ENCODE results near the gene PFKL. TPM values are rescaled to one million over a fixed set of nuclear protein-coding genes. Genes with fewer than 3 reads are reported as not detected.

The PFKL gene
- polyA plus RNA-seq, 1 donor (not counting 4 experiments of a cell fraction or from before 2014, with no cell fraction given) = 46.6 TPM

DNA sequence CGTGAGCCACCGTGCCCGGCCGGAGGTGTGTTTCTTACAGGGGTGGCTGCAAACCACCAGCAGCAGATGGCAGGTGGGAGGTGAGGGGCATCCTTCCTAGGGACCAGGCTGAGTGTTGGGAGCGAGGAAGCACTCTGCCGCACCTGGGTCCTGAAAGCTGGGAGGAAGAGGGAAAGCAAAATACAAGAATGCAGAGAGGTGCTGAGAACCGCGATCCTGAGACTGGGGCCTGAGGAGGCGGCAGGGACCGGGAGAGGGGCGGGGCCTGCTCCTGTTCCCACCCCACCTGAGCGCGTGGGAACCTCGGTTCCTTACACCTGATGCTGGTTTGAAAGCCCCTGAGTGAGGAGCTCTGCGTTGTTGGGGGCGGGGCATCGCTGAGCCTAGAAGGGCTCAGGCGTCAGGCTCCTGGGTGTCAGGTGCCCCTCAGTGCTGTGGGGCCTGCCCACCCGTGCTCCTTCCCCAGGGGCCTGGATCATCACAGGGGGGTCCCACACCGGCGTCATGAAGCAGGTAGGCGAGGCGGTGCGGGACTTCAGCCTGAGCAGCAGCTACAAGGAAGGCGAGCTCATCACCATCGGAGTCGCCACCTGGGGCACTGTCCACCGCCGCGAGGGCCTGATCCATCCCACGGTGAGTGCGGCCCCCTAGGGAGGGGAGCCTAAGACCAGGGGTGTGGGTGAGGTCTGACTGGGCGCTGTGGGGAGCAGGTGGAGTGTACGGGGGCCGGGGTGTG lies 69.0 kb downstream of the PFKL start:
- Histone ChIP-seq H3K36me3 (ENCODE audit: control insufficient read depth in 2 of 2, extremely low read depth in 1 of 2, insufficient read depth in 2 of 2, low read length in 2 of 2) (no peaks in the 10 kb centered on the region), H3K4me2 (ENCODE audit: control insufficient read depth, extremely low read depth, insufficient read depth, low read depth, low read length) (no peak overlapping the region), H3K9me1 (ENCODE audit: control insufficient read depth, extremely low read depth, insufficient read depth, low read length) (no peaks in the 10 kb centered on the region), H3K27me3 (ENCODE audit: control insufficient read depth, extremely low read depth, insufficient read depth, low read length) (peaks cover 17% of the 10 kb centered on the region), H3K4me1 (ENCODE audit: control insufficient read depth, extremely low read depth, insufficient read depth, low read length) (no peaks in the 10 kb centered on the region), H3K79me2 (ENCODE audit: control insufficient read depth, insufficient read depth, low read length) (no peaks in the 10 kb centered on the region), H2AFZ (ENCODE audit: control insufficient read depth, low read length) (no peak overlapping the region), H3K27ac (ENCODE audit: control insufficient read depth, insufficient read depth, low read length) (no peak overlapping the region), H3K9ac (ENCODE audit: control insufficient read depth, extremely low read depth, insufficient read depth, low read length) (no peak overlapping the region), H3K9me3 (ENCODE audit: control insufficient read depth, low read depth, low read length) (no peaks in the 10 kb centered on the region), H3K4me3 (ENCODE audit: control insufficient read depth in 2 of 3, extremely low read depth in 1 of 3, insufficient read depth in 2 of 3, low read depth in 1 of 3, low read length in 3 of 3) (no peak overlapping the region), H4K20me1 (ENCODE audit: control insufficient read depth, extremely low read depth, insufficient read depth, low read length) (no peaks in the 10 kb centered on the region)
- no peak for TF ChIP-seq EZH2 (IDR thresholded peaks at IDR 0.05; ENCODE audit: low read length)
- TF ChIP-seq, protein P1, sequence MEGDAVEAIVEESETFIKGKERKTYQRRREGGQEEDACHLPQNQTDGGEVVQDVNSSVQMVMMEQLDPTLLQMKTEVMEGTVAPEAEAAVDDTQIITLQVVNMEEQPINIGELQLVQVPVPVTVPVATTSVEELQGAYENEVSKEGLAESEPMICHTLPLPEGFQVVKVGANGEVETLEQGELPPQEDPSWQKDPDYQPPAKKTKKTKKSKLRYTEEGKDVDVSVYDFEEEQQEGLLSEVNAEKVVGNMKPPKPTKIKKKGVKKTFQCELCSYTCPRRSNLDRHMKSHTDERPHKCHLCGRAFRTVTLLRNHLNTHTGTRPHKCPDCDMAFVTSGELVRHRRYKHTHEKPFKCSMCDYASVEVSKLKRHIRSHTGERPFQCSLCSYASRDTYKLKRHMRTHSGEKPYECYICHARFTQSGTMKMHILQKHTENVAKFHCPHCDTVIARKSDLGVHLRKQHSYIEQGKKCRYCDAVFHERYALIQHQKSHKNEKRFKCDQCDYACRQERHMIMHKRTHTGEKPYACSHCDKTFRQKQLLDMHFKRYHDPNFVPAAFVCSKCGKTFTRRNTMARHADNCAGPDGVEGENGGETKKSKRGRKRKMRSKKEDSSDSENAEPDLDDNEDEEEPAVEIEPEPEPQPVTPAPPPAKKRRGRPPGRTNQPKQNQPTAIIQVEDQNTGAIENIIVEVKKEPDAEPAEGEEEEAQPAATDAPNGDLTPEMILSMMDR (optimal IDR thresholded peaks at IDR 0.05 in 1 of 3, IDR thresholded peaks at IDR 0.05 in 1 of 3, conservative IDR thresholded peaks at IDR 0.05 in 1 of 3; ENCODE audit: extremely low read depth in 1 of 3, insufficient read depth in 2 of 3, low read length in 3 of 3) = no peak
- DNase-seq (ENCODE audit: low read depth, low spot score) (no peak), FAIRE-seq (no peak)
- dilution Hi-C loops (cut with MboI; ENCODE audit: extremely low pct_ligation_motif_present, low sequenced_read_pairs) = no loop called here

- H3K4me3 ChIP-seq (ENCODE audit: control insufficient read depth in 2 of 3, extremely low read depth in 1 of 3, insufficient read depth in 2 of 3, low read depth in 1 of 3, low read length in 3 of 3) = no peak overlapping the region
- no peak for DNase-seq (ENCODE audit: low read depth, low spot score)
- no peak for FAIRE-seq
- no peak overlapping the region for H3K27ac ChIP-seq (ENCODE audit: control insufficient read depth, insufficient read depth, low read length)
- H3K79me2 ChIP-seq (ENCODE audit: control insufficient read depth, insufficient read depth, low read length) = no peaks in the 10 kb centered on the region
- dilution Hi-C loops (cut with MboI; ENCODE audit: extremely low pct_ligation_motif_present, low sequenced_read_pairs) = no loop called here
- no peaks in the 10 kb centered on the region for H3K4me1 ChIP-seq (ENCODE audit: control insufficient read depth, extremely low read depth, insufficient read depth, low read length)
- no peak overlapping the region for H2AFZ ChIP-seq (ENCODE audit: control insufficient read depth, low read length)
- H3K4me2 ChIP-seq (ENCODE audit: control insufficient read depth, extremely low read depth, insufficient read depth, low read depth, low read length) = no peak overlapping the region
- no peaks in the 10 kb centered on the region for H4K20me1 ChIP-seq (ENCODE audit: control insufficient read depth, extremely low read depth, insufficient read depth, low read length)
- no peaks in the 10 kb centered on the region for H3K9me3 ChIP-seq (ENCODE audit: control insufficient read depth, low read depth, low read length)
- no peak overlapping the region for H3K9ac ChIP-seq (ENCODE audit: control insufficient read depth, extremely low read depth, insufficient read depth, low read length)
- H3K36me3 ChIP-seq (ENCODE audit: control insufficient read depth in 2 of 2, extremely low read depth in 1 of 2, insufficient read depth in 2 of 2, low read length in 2 of 2) = no peaks in the 10 kb centered on the region
- no peaks in the 10 kb centered on the region for H3K9me1 ChIP-seq (ENCODE audit: control insufficient read depth, extremely low read depth, insufficient read depth, low read length)
- no peak for TF ChIP-seq EZH2 (IDR thresholded peaks at IDR 0.05; ENCODE audit: low read length)
- H3K27me3 ChIP-seq (ENCODE audit: control insufficient read depth, extremely low read depth, insufficient read depth, low read length) = peaks cover 17% of the 10 kb centered on the region
These were observed 70.3 kb downstream of the PFKL start for GRCh38 chr21:44370027-44370735.

All from keratinocyte (primary cell).